Coronary artery (tissue), 2 donors: ENCODE measurements around the gene VIPR1.
A peak's percentile ranks its signal among the peaks of the same experiment; 100 is the strongest.

Source experiments
- DNase-seq: peaks from one replicate; pipeline ENCODE4 v3.0.0-alpha.2; 2017; ENCODE audit warnings: low spot score
- H3K27ac ChIP-seq, 2 donors: fragments of 200-600 bp; sonication (generic); one replicate each; pipeline ENCODE4 v1.5.1; 2016 to 2019
- H3K4me3 ChIP-seq: fragments of 200-600 bp; sonication (generic); 2 replicates; pipeline ENCODE4 v1.5.1; 2016; ENCODE audit warnings: mild to moderate bottlenecking, moderate library complexity
- TF ChIP-seq, protein P1 (sequence below): fragments of 200-600 bp; sonication (generic); IDR thresholded peaks from one replicate; pipeline ENCODE4 v1.5.1; 2019; ENCODE audit warnings: antibody characterized with exemption

VIPR1 gene

DNA sequence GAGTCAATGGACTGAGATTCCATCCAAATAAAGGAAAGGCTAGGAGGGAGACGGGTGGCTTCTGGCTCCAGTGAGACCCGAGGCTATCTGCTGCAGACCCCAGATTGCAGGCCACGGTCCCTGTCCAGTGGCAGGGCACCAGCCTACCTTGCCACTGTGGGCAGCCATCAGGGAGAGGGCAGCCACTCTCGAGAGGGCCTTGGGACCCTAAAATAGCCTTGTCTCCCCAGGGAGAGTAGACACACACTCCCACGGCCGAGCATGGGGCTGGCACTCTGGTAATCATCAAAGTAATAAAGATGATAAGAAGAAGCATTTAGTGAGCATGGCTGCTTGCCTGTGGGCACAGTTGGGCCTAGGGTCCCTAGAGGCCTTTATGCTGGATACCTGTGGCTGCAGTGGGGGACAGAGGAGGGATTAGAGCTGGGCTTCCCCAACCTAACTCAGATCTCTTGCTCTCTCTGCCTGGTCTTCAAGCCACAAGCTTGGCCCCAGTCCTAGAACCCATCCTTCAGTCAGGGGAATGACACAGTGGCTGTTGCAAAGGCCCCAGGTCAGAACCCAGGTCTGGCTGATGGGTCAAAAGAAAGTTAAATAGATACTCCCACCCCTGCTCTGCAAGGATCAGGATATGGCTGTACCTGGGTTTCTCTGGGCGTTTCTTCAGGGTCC lies 9.2 kb upstream of the VIPR1 start:
- Histone ChIP-seq H3K27ac (peak overlapping the region; percentile 13 to 59), H3K4me3 (no peak overlapping the region)
- TF ChIP-seq, protein P1, sequence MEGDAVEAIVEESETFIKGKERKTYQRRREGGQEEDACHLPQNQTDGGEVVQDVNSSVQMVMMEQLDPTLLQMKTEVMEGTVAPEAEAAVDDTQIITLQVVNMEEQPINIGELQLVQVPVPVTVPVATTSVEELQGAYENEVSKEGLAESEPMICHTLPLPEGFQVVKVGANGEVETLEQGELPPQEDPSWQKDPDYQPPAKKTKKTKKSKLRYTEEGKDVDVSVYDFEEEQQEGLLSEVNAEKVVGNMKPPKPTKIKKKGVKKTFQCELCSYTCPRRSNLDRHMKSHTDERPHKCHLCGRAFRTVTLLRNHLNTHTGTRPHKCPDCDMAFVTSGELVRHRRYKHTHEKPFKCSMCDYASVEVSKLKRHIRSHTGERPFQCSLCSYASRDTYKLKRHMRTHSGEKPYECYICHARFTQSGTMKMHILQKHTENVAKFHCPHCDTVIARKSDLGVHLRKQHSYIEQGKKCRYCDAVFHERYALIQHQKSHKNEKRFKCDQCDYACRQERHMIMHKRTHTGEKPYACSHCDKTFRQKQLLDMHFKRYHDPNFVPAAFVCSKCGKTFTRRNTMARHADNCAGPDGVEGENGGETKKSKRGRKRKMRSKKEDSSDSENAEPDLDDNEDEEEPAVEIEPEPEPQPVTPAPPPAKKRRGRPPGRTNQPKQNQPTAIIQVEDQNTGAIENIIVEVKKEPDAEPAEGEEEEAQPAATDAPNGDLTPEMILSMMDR, result no peak
- DNase-seq, result peak; percentile 36

DNA sequence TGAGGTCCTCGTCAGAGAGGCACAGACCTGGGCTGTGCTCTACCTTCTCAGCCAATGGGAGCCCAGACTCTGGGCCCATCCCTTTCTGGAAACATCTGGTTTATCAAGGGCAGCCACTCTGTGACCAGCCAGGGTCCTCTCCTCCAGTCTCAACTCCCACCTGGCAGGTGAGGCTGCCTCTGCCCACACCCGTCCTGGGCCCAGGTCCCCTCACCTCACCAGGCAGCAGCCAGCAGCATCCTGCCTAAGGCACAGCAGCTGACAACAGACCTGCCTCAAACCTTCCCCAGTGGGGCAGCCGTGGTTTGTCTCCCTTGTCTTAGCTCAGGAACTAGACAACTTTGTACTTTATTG lies 8.7 kb upstream of the VIPR1 start:
- TF ChIP-seq, protein P1, result no peak
- no peak overlapping the region for H3K27ac ChIP-seq
- DNase-seq, result peak; percentile 62

DNA sequence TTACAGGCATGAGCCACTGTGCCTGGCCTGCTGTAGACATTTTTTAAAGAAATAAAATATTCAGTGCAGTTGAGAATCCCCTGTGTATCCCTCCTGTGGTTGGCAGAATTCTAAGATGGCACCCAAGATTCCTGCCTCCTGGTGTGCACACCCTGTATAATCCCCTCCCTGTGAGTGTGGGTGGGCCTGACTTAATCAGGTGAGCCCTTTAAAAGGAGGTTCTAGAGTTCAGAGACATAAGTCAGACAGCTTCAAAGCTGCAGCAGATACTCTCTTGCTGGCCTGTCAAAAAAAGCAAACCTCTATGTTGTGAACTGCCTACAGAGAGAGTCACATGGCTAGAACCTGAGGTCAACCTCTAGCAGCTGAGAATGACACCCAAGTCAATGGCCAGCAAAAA lies 7.0 kb upstream of the VIPR1 start:
- TF ChIP-seq, protein P1, result no peak
- Histone ChIP-seq H3K27ac (no peak overlapping the region), H3K4me3 (no peak overlapping the region)
- no peak for DNase-seq

More for the DNA sequence above, 8.7 kb upstream of the VIPR1 start:
- no peak overlapping the region for H3K4me3 ChIP-seq

DNA sequence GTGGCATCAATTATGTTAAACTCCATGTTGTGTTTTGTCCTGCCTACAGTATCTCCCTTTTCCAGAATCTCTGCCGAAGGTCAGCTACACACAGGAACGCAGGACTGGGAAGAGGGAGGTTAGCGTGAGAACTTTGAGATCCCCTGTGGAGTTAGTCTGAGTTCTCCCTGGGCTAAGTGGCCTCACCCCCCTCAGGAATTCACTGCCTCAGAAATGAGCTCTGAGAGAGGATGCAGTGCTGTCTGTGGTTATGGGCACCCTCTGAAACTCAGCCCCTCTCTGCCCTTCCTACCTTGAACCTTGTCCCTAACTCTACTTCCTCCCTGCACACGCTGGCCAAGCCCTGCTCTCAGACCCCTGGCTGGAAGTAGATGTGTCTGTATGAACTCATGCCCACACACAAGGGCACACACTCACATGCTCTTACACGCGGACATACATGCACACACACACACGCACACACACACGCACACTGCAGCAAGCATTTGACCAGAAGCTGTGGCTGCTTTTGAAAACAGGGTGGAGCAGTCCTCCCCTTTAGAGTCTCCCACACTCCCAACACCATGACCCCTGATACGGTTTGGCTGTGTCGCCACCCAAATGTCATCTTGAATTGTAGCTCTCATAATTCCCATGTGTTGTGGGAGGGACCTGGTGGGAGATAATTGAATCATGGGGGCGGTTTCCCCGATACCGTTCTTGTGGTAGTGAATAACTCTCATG lies 5.3 kb upstream of the VIPR1 start:
- Histone ChIP-seq H3K4me3 (peak overlapping the region; percentile 25), H3K27ac (no peak overlapping the region)
- TF ChIP-seq, protein P1, result no peak
- peak; percentile 45 for DNase-seq

DNA sequence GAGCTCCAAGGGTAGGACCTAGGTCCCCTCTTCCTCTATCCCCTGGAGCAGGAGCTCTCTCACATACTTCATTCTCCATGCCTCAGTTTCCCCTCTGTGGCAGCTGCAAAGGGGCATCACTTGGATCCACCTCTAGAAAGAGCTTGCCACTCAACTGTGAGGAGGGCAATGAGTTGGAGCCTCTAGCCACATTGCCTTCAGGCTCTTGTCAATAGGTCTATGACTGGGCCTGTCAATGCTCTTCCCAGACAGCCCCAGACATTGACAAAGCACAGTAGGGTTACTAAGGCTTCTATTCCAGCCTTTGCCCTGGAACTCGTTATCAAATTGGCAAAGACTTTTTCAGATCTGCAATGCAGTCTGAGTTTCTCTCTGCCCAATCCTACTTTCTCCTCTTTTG lies 4.4 kb upstream of the VIPR1 start:
- H3K27ac ChIP-seq, result no peak overlapping the region
- TF ChIP-seq, protein P1, result no peak
- DNase-seq, result peak; percentile 50
- H3K4me3 ChIP-seq, result no peak overlapping the region

DNA sequence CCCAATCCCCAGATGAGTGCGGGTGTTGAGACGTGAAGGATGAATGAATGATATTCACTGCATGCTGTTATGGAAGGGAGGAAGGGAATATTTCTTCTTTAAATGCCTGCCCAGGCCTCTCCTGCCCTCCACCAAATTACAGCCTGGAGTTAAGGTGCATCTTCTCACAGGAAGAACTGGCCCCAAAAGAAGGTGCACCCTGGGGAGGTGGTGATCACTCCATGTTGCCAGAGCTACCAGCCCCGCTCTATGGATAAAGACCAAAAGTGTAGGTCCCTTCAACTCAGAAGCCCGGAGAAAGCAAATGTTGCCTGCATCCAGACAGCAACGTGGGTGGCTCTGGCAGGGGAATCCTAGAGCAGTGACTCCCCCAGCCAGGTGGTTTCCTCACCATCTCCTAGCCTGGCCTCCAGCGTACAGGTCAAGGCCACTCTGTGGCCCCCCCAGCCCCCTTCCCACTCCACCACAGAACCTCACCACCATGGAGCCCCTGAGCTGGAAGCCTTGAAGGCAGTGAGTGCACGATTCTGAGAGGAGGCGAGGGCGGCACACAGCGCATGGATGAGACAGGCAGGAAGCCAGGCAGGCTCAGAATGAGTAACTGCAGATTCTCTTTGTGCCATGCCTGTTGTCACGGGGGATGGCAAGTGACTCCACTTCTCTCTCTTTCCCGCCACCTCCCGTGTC lies 3.5 kb upstream of the VIPR1 start:
- H3K27ac ChIP-seq, result no peak overlapping the region
- DNase-seq, result peak; percentile 66
- TF ChIP-seq, protein P1, result no peak
- H3K4me3 ChIP-seq, result no peak overlapping the region
